GM19099 (cell line): ENCODE results near the gene C19orf25.

Experiments used
- POLR2A ChIP-seq: IDR thresholded peaks from 3 replicates; pipeline ENCODE4 v1.6.1; 2011; ENCODE audit warnings: low read depth; ENCODE audit not compliant: insufficient read length; ENCODE audit errors: extremely low read depth

Gene C19orf25

DNA sequence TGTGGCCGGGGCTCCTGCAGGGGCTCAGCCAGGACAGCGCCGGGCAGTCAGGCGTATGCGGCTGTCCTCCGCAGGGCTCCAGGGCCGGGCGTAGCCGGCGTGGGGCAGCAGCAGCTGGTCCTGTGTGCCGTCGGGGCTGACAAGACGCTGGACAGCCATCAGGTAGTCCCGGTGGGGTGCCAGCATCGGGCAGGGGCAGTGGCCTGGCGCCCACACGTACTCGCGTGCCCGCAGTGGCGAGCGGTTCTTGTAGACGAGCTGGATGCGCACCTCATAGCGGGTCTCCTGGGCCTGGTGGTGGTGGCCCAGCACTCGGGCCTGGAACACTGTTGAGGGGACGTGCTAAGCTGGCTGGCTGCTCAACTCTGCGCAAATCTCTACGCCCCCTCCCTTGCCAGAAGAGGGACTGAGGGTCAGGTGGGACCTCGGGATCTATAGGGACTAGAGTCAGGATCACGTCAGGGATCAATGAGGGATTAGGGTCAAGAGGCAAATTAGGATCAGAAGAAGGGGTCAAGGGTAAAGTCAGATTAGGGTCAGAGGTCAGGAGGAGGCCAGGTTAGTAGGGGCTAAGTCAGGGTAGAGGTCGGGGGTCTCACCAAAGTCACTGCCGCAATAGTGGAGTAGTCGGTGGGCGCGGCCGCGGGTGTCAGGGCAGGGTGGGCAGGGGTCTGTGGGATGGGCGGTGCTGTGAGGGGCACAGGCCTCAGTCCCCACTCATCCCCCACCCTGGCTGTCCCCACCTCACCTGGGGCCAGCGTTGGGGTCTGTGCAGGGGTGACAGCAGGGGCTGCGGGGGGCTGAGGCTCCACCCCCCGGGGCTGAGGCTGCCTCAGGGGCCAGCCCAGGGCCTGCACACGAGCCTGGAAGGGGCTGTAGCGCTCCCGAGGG lies 27.2 kb upstream of the C19orf25 start:
- no peak for TF ChIP-seq POLR2A

DNA sequence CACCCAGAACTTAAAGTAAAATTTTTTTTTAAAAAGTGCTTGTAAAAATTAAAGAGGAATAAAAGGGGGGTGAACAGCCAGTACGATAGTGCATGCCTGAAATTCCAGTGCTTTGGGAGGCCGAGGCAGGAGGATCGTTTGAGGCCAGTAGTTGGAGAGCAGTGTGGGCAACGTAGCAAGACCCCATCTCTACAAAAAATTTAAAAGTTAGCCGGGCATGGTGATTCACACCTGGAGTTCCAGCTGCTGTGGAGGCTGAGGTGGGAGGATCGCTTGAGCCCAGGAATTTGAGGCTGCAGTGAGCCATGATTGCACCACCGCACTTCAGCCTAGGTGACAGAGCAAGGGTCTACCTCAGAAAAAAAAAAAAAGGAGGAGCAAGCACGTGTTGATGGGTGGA lies 26.0 kb upstream of the C19orf25 start:
- no peak for TF ChIP-seq POLR2A

DNA sequence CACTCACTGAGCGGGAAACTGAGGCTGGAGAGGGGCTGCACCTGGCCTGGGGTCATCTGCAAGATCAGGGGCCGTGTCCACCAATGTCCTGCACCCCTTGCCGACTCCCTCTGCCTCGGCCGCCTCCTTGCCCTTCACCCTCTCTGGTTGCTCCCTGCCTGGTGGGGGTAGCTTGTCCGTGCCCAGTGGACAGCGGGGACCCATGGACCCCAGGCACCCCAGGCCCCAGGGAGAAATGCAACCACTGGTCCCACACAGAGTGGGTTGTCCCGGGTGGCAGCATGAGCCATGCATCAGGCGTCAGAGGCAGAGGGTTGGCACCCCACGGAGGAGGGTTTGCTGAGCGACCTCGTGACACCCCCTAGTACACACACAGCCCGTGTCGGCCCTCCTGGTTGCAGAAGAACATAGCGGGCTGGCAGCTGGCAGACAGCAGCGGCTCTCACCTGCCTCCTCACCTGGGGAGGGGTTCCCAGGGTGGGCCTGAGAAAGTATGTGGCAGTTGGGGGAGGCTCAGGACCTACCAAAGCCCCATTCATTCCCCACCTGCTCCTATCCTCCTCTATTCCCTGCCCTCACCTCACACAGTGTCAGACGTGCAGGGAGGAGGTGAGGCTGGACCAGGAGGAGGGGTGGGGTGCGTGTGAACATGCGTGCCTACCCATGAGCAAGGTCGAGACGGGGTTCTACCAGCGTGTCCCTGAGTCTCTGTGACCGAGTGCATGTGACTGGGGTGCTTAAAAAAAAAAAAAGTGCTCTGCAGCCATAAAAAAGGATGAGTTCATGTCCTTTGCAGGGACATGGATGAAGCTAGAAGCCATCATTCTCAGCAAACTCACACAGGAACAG lies 25.1 kb upstream of the C19orf25 start:
- TF ChIP-seq POLR2A = no peak

DNA sequence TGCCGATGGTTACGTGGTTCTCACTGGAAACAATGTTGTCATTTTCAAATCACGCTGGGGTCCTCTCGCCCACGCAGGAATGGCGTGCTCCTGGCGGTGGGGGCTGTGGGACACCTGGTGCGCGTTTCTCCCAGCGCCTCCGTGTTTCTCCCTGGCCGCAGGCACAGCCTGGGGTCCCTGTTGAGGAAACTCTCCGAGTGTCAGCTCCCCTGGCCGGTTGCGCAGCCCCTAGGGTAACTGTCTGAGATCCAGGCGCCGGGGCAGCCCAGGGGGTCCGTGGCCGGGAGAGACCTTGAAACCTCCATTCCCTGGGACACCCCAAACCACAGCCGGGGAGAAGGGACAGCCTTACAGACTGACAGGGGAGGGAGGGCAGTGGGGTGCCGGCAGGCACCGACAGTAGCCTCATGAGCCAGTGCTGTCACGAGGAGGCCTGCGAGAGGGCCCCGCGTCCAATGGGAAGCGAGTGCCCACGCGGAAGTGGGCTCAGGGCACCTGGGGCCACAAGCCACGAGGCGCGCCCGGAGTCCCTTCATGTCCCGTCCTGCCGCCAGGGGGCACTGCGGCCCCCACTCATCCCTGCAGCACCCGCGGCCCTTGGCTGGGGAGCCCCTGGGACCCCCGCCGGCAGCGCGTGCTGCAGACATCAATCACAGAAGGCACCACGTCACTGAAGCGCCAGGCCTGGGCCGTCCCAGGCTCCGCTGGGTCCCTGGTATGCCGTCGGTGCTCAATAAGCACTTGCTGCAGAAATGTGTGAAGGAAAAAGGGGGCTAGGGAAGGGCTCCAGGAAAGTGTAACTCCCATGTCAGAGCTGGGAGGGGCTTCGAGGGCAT lies 24.3 kb upstream of the C19orf25 start:
- no peak for TF ChIP-seq POLR2A

DNA sequence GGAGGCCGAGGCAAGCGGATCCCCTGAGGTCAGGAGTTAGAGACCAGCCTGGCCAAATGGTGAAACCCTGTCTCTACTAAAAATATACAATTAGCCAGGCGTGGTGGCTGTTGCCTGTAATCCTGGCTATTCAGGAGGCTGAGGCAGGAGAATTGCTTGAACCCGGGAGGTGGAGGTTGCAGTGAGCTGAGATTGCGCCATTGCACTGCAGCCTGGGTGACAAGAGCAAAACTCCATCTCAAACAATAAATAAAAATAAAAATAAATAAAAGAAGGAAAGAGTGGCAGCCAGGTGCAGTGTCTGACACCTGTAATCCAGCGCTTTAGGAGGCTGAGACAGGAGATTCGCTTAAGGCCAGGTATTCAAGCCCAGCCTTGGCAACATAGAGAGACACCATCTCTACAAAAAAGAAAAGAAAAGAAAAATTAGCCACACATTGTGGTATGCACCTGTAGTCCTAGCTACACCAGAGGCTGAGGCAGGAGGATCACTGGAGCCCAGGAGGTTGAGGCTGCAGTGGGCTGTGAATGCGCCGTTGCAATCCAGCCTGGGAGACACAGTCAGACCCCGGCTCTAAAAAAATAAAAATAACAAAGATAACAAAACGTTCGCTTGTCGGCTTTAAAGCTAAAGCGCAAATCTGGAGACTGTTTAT lies 23.5 kb upstream of the C19orf25 start:
- no peak for TF ChIP-seq POLR2A

DNA sequence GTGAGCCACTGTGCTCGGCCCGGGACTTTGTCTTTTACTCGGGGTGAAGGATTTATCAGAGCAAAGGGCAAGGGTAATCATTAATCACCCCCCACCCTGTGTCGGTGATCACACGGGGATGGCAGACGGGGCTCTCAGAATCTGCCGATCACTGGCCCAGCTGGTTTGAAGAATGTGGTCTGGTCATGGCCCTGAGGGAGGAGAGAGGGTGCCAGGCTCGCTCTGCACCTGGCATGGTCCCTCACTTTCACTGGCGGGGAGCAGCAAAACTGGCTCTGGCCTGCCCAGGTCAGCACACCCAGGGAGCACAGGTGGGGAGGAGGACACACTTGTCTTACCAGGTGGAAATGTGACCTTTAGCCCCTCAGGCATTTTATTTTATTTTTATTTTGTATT lies 22.2 kb upstream of the C19orf25 start:
- TF ChIP-seq POLR2A = no peak

DNA sequence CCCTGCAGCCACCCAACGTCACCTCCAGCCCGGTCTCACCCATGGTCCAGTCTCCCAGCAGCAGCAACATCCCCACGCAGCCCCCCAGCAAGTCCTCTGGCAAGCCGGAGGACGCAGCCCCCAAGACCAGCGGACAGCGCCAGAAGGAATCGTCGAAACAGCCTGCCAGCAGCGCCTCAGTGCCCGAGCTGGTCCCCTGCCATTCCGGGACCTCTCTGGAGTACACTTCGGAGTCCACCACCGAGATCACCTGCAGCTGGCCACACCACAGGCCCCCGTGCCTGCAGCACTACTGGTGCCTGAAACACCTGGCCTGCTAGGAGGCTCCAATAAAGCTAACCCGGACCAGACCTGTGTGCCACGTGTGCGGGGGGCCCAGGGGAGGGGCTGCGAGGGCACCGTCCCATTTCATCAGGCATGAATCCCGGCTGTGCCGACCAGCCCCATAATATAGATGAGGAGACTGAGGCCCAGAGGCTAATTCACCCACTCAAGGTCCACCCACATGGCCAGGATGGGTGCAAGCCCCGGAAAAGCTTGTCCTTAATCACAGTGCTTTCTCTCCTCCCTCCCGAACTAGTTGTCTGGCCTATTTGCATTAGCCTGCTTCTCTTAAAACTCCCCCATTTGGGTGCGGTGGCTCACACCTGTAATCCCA lies 18.7 kb upstream of the C19orf25 start:
- no peak for TF ChIP-seq POLR2A

DNA sequence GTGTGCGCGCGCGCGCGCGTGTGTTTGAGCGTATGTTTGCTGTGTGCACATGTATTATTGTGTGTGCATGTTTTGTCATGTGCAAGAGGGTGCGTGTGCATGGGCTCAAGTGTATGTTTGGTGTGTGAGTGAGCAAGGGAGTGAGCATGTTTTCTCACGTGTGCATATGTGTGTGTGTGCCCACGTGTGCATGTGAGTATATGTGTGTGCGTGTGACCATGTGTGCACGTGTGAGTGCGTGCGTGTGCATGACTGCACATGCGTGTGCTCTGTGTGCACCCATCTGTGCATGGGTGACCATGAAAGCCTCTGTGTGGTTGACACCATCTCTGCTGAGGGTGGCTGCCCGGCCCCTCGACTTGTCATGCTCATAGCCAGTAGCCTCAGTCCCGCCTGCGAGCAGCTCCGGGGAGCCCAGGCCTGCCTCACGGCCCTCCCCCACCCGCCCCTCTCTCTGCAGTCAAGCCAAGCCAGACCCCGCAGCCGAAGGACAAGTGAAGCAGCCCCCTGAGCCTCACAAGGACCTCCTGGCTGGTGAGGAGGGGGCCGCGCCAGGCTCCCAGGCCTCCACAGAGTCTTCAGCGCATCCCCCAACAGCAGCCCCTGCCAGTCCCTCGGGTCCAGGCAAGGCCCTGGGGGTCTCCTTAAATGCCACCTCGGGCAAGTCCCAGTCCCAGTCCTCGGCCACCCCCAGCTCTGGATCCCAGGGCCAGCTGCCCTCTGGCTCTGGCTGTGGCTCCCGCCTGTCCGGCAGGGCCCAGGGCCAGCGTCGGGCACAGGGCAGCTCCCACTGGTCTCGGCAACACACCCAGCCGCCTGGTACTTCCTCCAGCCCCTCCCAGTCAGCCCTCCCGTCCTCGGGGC lies 17.9 kb upstream of the C19orf25 start:
- TF ChIP-seq POLR2A = no peak

DNA sequence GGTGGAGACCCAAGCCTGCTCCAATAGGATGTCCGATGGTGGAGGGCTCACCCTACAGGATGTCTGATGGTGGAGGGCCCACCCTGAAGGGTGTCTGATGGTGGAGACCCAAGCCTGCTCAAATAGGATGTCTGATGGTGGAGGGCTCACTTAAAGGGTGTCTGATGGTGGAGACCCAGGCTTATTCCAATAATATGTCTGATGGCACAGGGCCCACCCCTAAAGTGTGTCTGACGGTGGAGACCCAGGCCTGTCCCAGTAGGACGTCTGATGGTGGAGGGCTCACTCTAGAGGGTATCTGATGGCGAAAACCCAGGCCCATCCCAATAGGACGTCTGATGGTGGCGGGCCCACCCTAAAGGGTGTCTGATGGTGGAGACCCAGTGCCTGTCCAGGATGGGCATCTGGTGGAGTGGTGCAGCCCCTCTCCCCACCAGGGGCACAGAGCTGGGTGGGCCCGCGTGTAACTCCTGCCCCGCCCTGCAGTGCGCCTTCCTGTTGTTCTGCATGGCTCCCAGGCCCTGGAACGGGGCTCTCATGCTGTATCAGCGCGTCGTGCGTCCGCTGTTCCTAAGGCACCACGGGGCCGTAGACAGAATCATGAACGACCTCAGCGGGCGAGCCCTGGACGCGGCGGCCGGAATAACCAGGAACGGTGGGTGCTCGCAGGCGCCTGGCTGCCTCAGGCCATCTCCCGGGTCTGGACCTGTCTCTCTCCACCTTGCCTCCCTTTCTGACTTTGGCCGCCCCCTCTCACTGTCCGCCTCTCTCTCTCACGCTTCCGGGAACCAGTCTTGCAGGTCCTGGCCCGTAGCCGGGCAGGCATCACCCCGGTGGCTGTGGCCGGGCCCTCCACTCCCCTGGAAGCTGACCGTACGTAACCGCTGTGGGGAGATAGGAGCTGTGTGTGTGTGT lies 17.0 kb upstream of the C19orf25 start:
- no peak for TF ChIP-seq POLR2A

DNA sequence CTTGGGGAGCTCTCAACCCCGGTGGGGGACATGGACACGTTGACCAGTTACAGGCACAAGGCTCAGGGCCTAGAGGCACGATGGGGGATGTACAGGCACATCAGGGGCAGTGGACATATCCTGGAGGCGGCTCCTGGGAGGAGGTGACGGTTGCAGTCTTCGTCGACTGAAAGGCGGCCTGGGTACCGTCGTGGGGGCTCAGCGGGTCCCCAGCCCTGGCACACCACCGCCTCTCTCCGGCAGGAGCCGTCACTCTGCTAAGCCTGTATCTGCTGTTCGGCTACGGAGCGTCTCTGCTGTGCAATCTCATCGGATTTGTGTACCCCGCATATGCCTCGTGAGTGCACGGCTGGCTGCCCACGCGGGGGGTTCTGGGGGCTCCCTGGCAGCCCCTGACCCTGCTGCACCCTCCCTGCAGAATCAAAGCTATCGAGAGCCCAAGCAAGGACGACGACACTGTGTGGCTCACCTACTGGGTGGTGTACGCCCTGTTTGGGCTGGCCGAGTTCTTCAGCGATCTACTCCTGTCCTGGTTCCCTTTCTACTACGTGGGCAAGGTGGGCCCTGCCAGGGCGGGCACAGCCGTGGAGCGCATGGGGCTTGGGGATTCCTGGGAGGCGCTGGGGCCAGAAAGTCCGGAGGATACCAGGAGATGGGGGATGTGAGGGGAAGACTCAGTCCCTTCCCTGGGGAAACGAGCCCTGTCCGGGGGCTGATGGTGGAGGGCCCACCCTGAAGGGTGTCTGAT lies 16.2 kb upstream of the C19orf25 start:
- no peak for TF ChIP-seq POLR2A

DNA sequence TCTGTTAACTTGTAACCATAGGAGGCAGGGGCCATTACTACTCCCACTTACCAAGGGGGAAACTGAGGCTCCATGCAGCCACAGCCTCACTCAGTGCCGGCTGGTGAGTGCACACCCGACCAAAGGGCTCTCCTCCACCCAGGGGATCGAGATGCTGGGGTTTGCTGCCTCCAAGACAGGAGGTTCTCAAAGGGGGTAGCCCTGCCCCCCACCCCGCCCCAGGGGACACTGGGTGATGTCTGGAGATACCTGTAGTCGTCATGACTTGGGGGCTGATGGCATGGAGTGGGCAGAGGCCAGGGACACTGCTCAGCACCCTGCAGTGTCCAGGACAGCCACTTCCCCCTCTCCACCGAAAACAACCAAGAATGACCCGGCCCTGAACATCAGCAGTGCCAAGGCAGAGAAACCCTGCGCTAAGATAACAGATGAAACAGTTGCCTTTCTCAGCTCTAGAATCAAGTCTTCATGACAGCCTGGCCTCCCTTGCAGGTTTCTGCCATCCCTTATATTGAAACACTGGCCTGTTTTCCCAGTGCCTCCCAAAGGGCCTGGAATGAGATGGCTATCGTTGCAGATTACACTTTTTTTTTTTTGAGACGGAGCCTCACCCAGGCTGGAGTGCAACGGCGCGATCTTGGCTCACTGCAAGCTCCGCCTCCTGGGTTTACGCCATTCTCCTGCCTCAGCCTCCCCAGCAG lies 15.2 kb upstream of the C19orf25 start:
- no peak for TF ChIP-seq POLR2A
